HEK293 (cell line): ENCODE data around the gene SMCHD1.

Experiments used
- ATF2 ChIP-seq: fragments of 450-650 bp; formaldehyde crosslinking; IDR thresholded peaks from 2 replicates; pipeline ENCODE4 v1.5.1; 2016; ENCODE audit warnings: missing biosample characterization, missing genetic modification characterization, low read depth
- KLF9 ChIP-seq: fragments of 450-650 bp; formaldehyde crosslinking; IDR thresholded peaks from 2 replicates; pipeline ENCODE4 v1.5.1; 2016; ENCODE audit warnings: missing biosample characterization, missing genetic modification characterization, low read depth
- MYNN ChIP-seq: fragments of 450-650 bp; formaldehyde crosslinking; IDR thresholded peaks from 2 replicates; pipeline ENCODE4 v1.5.1; 2016; ENCODE audit warnings: missing biosample characterization, missing genetic modification characterization, borderline replicate concordance
- YY1 ChIP-seq: fragments of 450-650 bp; formaldehyde crosslinking; IDR thresholded peaks from 2 replicates; pipeline ENCODE4 v1.5.1; 2018; ENCODE audit warnings: missing biosample characterization, missing genetic modification characterization
- ZBTB10 ChIP-seq: fragments of 450-650 bp; formaldehyde crosslinking; IDR thresholded peaks from 2 replicates; pipeline ENCODE4 v1.5.1; 2016; ENCODE audit warnings: missing biosample characterization, missing genetic modification characterization
- ZNF174 ChIP-seq: fragments of 450-650 bp; formaldehyde crosslinking; IDR thresholded peaks from 2 replicates; pipeline ENCODE4 v1.5.0; 2017; ENCODE audit warnings: missing biosample characterization, mild to moderate bottlenecking, missing genetic modification characterization
- ZNF362 ChIP-seq: fragments of 450-650 bp; formaldehyde crosslinking; IDR thresholded peaks from 2 replicates; pipeline ENCODE4 v1.5.1; 2016; ENCODE audit warnings: missing biosample characterization, missing genetic modification characterization
- ZNF549 ChIP-seq: fragments of 450-650 bp; IDR thresholded peaks from 2 replicates; pipeline ENCODE4 v1.5.1; 2018; ENCODE audit warnings: missing biosample characterization, missing genetic modification characterization, mild to moderate bottlenecking, inconsistent platforms, moderate library complexity
- ZNF645 ChIP-seq: fragments of 450-650 bp; formaldehyde crosslinking; IDR thresholded peaks from 2 replicates; pipeline ENCODE4; 2016; ENCODE audit warnings: missing biosample characterization, missing genetic modification characterization
- ZNF843 ChIP-seq: fragments of 450-650 bp; formaldehyde crosslinking; IDR thresholded peaks from 2 replicates; pipeline ENCODE4 v1.5.1; 2016; ENCODE audit warnings: missing biosample characterization, missing genetic modification characterization
- TF ChIP-seq, protein P1 (sequence below): fragments of 450-650 bp; formaldehyde crosslinking; IDR thresholded peaks from 2 replicates; pipeline ENCODE4 v1.5.1; 2016; ENCODE audit warnings: missing biosample characterization, missing genetic modification characterization
- TF ChIP-seq, protein P2 (sequence below): fragments of 450-650 bp; formaldehyde crosslinking; IDR thresholded peaks from 2 replicates; pipeline ENCODE4 v1.5.1; 2016; ENCODE audit warnings: missing biosample characterization, missing genetic modification characterization
- TF ChIP-seq, protein P3 (sequence below): fragments of 450-650 bp; formaldehyde crosslinking; IDR thresholded peaks from 2 replicates; pipeline ENCODE4 v1.5.1; 2016; ENCODE audit warnings: missing biosample characterization, missing genetic modification characterization
- TF ChIP-seq, protein P4 (sequence below): fragments of 450-650 bp; formaldehyde crosslinking; IDR thresholded peaks from 2 replicates; pipeline ENCODE4 v1.5.1; 2016; ENCODE audit warnings: missing biosample characterization, missing genetic modification characterization, borderline replicate concordance

DNA sequence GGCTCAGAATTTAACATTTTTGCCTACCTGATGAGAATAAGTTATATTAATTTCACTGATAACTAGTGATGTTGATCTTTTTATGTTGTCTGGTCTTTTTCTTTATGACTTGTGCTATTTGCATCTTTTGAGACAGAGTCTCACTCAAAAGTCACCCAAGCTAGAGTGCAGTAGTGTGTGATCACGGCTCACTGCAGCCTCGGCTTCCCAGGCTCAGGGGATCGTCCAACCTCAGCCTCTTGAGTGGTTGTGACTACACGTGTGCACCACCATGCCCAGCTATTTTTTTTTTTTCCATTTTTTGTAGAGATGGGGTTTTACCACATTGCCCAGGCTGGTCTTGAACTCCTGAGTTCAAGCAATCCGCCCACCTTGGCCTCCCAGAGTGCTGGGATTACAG is 7.5 kb downstream of the SMCHD1 start:
- TF ChIP-seq ATF2 (tag by site-specific recombination) (no peak), ZNF843 (no peak), YY1 (tag by site-specific recombination) (no peak), ZBTB10 (tag by site-specific recombination) (no peak), ZNF362 (tag by site-specific recombination) (no peak), MYNN (tag by site-specific recombination) (no peak), ZNF645 (no peak), KLF9 (tag by site-specific recombination) (no peak), ZNF174 (tag by site-specific recombination) (no peak), ZNF549 (tag by site-specific recombination) (no peak)
- TF ChIP-seq, protein P1, sequence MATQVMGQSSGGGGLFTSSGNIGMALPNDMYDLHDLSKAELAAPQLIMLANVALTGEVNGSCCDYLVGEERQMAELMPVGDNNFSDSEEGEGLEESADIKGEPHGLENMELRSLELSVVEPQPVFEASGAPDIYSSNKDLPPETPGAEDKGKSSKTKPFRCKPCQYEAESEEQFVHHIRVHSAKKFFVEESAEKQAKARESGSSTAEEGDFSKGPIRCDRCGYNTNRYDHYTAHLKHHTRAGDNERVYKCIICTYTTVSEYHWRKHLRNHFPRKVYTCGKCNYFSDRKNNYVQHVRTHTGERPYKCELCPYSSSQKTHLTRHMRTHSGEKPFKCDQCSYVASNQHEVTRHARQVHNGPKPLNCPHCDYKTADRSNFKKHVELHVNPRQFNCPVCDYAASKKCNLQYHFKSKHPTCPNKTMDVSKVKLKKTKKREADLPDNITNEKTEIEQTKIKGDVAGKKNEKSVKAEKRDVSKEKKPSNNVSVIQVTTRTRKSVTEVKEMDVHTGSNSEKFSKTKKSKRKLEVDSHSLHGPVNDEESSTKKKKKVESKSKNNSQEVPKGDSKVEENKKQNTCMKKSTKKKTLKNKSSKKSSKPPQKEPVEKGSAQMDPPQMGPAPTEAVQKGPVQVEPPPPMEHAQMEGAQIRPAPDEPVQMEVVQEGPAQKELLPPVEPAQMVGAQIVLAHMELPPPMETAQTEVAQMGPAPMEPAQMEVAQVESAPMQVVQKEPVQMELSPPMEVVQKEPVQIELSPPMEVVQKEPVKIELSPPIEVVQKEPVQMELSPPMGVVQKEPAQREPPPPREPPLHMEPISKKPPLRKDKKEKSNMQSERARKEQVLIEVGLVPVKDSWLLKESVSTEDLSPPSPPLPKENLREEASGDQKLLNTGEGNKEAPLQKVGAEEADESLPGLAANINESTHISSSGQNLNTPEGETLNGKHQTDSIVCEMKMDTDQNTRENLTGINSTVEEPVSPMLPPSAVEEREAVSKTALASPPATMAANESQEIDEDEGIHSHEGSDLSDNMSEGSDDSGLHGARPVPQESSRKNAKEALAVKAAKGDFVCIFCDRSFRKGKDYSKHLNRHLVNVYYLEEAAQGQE (tag by site-specific recombination), result no peak
- TF ChIP-seq, protein P2, sequence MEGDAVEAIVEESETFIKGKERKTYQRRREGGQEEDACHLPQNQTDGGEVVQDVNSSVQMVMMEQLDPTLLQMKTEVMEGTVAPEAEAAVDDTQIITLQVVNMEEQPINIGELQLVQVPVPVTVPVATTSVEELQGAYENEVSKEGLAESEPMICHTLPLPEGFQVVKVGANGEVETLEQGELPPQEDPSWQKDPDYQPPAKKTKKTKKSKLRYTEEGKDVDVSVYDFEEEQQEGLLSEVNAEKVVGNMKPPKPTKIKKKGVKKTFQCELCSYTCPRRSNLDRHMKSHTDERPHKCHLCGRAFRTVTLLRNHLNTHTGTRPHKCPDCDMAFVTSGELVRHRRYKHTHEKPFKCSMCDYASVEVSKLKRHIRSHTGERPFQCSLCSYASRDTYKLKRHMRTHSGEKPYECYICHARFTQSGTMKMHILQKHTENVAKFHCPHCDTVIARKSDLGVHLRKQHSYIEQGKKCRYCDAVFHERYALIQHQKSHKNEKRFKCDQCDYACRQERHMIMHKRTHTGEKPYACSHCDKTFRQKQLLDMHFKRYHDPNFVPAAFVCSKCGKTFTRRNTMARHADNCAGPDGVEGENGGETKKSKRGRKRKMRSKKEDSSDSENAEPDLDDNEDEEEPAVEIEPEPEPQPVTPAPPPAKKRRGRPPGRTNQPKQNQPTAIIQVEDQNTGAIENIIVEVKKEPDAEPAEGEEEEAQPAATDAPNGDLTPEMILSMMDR (tag by site-specific recombination), result no peak
- TF ChIP-seq, protein P3, sequence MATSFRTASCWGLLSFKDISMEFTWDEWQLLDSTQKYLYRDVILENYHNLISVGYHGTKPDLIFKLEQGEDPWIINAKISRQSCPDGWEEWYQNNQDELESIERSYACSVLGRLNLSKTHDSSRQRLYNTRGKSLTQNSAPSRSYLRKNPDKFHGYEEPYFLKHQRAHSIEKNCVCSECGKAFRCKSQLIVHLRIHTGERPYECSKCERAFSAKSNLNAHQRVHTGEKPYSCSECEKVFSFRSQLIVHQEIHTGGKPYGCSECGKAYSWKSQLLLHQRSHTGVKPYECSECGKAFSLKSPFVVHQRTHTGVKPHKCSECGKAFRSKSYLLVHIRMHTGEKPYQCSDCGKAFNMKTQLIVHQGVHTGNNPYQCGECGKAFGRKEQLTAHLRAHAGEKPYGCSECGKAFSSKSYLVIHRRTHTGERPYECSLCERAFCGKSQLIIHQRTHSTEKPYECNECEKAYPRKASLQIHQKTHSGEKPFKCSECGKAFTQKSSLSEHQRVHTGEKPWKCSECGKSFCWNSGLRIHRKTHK (tag by site-specific recombination), result no peak
- TF ChIP-seq, protein P4, sequence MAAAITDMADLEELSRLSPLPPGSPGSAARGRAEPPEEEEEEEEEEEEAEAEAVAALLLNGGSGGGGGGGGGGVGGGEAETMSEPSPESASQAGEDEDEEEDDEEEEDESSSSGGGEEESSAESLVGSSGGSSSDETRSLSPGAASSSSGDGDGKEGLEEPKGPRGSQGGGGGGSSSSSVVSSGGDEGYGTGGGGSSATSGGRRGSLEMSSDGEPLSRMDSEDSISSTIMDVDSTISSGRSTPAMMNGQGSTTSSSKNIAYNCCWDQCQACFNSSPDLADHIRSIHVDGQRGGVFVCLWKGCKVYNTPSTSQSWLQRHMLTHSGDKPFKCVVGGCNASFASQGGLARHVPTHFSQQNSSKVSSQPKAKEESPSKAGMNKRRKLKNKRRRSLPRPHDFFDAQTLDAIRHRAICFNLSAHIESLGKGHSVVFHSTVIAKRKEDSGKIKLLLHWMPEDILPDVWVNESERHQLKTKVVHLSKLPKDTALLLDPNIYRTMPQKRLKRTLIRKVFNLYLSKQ (tag by site-specific recombination), result no peak
